HG02884 (cell line): Measurements from ENCODE around the gene LINS1.
"Not testable (repeated sequence)": the region's sequence is repeated elsewhere in the genome, so short reads cannot be mapped to it uniquely, and the experiment has no call there.

Source experiments
- ATAC-seq: cut with Tn5 transposase; IDR thresholded peaks from one replicate; pipeline ENCODE4 v1.9.1; 2021; ENCODE audit warnings: mild to moderate bottlenecking, moderate library complexity; ENCODE audit not compliant: unreplicated experiment

The LINS1 gene

DNA sequence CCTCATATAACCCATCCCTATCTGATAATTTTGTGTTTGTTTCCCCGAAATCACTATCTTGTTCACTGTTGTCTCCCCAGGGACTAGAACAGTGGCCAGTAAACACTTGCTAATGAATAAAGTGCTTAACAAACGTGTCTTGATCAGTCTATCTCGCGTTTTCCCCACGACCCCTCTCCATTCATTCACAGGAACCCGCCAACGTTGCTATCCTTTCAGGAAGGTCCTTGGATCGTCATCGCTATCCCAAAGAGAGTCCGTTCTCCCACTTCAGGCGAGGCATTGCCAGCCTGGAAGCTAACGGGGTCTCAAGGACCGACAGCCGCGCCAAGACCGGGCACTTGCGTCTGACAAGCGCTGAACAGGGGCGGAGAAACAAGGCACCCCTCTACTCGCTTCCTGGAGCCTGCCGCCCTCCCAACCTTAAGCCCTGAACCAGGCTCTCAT, 344 bp downstream of the LINS1 start:
- peak; percentile 6 for ATAC-seq

DNA sequence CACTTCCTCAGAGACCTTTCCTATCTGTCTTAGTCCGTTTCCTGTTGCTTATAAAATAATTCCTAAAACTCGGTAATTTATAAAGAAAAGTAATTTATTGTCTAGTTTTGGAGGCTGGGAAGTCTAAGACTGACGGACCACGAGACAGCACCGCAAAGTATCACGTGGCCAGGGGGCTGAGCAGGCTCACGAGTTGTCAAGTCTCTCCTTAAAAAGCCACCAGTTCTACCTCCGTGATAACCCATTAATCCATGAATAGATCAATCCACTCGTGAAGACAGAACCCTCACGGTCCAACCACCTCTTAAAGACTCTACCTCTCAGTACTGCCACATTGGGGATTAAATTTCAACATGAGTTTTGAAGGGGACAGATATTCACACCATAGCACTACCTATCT, 821 bp downstream of the LINS1 start:
- ATAC-seq, result no peak

DNA sequence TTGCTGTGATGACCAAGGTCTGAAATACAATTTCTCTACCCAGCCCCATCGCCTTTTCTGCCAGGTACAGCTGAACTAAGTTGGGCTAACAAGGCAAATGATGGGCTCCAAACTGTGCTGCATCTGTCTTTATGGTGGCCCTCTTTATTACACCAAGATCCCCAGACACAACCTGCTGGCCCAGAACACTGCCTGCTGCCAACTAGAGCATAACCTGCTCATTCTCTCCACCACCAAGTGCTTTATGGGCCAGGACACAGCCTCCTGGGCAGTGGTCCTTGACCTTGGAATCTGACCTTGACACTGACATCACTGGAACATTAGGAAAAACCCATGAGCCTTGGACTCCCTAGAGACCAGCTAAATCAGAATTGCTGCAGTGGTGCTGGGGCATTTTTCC, 3.3 kb downstream of the LINS1 start:
- ATAC-seq, result no peak

DNA sequence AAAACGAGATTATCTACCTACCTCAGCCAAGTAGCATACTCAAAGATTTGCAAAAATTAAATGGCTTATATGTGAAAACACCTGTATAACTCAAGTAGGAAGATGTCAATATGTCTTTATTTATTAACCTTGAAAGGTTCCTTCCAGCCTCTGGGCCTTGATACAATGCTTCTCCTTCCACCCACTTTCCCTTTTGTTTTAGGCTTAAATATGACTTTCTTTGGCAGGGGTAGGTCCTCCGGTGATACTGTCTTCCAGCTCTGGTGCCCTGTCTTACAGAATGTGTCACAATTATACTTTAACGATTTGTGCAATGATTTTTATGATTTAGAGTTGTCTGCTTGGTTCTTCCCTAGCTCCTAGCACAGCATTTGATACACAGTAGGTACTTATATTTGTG, 4.1 kb downstream of the LINS1 start:
- no peak for ATAC-seq

DNA sequence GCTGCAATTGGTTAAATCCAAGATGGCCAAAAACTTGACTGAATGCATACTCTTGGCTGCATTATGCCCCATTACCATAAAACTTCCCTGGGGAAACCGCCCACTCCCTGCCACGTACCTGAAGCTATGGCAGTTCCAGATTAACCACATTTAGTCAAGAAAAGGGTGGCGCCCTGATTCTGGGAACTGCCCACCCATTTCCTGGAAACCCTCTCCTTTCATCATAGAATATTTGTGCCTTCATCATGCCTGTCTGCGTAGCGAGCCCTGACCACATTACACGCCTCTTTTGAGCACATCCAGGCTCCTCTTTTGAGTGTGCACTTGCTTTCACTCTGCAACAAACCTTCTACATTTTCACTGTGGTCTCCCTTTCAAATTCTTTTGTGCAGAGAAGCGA, 5.2 kb downstream of the LINS1 start:
- ATAC-seq, result peak; percentile 80

DNA sequence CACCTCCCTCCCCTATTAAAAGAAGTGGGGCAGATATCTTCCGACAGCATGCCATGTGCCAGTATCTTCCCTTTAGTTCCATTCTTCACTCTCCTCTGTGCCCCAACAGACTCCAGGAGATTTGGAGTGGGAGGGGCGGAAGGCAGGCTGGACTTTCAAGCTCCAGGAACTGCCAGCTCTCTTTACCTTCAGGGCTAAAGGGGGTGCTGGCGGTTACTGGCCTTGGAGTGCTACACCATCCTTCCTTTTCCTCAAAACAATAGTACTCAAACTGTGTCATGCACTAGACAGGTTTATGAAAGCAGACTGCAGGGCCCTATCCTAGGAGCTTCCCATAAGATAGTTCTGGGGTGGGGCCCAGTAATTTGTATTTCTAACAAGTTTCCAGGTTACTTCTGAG, 6.0 kb downstream of the LINS1 start:
- ATAC-seq, result no peak

DNA sequence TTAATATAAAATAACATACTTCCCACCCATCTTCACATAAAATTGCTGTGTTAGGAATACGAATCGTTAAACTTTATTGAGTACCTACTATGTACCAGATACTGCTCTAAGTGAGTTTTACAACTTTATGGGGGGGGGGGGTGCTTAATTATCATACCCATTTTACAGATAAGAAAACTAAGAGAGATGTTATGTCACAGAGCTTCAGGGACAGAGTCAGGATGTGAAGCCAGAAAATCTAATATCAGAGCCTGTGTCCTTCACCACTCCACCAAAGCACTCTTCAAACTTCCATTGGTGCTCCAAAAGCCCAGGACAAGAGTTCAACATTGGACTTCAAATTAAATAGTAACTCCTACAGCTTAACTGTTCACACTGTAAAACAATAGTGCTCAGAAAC, 8.6 kb downstream of the LINS1 start:
- ATAC-seq, result no peak

DNA sequence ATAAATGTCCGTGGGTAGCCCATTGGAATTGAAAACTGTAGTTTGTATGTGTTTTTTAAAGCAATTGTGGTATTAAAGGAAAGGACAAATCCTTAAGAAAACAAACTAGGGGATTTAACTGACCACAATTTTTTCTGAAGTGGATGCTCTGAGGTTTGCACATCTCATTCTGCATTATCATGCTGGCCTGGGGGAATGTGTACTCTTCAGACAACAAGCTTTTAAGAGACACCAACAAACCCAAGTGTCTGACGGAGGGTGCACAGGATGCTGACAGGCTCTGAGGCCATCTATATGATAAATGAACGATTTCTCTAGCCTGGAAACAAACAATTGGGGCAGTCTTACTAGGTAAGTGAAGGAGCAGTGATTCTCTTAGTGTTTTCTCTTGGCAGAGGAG, 9.1 kb downstream of the LINS1 start:
- no peak for ATAC-seq

DNA sequence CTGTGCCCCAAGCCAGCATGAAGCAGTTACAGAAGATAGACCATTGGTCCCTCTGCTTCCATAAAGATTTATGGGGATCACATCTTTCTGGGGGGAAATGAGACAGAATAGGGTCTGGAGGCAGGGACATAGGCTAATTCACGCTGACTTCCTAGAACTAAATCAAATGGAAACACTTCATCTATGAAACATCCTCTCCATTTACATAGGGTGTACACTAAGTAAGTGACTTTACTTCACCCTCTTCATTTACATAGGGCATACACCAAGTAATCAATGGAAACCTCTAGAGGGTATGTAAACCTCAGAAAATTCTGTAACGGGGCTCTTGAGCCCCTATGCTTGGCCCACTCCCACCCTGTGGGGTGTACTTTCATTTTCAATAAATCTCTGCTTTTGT, 10.1 kb downstream of the LINS1 start:
- no peak for ATAC-seq

DNA sequence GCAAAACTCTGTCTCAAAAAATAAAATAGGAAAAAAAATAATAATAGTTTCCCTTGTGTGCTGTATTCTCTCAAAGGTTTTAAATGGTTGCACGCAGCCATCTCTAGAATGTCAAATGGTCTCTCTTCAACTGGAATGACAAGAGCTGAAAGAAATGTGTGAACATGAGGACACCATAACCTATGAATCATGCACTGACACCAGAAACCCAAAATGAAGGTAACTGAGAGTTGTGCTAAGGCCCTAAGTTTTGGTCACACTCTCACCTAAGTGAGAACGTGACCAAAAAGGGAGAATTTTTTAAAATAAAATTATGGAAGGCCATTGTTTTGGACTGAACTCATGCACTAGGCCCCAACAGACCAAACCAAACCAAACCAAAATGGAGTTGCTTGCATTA, 10.8 kb downstream of the LINS1 start:
- ATAC-seq, result not testable (repeated sequence)

DNA sequence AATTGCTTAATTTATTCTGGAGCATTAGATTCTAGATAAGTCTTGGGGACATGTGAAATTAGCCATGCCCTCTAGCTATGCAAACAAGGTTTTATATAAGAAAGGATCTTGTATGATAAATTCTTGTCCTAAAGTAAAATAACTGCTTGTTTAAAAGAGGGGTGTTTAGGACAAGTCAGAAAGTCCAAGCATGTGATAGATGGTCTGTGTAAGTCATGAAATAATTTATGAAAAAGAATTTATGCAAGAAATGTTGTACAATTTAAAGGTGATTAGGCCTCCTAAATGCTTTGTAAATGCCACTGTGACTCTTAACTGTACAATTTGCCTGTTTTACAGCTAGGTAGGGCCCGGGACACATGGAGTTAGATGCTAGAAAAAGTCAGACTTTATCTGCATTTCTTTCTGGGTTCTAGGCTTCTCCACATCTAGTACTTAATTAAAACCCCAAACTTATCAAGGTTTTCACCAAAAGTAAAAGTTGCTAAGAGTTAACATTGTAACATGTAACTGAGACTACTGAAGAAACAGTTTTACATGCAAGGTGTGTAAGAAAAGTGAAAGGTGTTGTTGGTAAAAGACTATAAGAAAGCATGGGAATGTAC, 13.2 kb downstream of the LINS1 start:
- ATAC-seq, result no peak

DNA sequence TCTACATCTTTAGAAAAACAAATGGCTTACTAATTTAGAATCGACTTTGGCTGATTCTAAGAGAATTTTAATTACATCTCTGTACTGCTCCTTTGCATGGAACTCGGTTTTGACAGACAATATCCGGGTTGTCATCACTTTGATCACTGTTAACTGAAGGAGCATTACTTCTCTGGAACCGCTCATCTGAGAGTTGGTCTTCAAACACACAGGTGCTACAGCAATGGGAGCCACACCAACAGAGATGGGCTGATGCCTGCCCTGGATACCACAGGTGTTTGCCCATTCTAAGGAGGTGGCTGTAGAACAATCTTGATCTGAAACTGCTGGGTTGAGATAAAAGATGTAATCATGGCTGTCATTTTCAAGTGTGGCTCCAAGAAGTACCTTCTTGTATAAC, 21.6 kb downstream of the LINS1 start:
- no peak for ATAC-seq

DNA sequence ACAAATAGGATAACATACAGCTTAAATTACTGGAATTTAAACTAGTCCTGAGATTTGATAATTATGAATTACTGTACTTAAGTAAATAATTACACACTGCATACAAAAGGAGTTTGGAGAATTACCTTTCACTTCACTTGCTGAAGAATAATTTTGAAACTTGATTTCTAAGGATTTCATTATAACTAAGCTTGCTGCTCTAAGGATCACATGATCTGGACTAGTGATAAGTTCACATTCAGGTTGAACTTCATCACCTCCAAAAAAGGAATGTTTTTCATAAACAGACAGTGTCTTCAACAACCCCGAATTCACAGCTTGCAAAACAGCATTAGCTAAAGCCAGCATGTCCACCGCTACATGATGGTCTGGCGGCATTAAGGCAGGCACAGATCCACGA, 28.5 kb downstream of the LINS1 start:
- ATAC-seq, result no peak

DNA sequence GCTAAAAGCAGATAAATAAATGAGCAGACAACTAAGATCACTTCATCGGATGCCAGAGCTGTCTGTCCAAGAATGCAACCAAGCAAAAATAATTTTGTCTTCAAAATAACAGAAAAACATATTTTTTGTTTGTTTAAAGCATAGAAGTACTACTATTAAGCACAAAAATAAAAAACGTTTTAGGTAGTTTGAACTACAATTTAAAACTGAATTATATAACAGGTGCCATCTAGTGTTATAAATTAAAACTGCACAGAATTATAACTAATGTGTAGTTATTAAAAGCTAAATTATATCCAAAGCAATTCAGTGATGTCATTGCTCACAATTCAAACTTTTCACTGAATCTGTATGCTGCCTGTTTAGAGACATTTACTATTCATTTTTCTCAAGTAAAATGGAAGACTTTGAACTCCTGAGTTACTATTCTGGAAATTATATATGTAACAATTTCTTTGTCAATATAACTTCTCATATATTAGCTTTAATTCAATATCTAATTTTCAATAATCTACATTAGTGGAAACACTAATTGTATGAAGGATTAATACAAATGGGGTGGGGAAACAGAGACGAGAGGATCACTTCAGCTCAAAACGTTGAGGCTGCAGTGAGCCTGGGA, 29.5 kb downstream of the LINS1 start:
- no peak for ATAC-seq

DNA sequence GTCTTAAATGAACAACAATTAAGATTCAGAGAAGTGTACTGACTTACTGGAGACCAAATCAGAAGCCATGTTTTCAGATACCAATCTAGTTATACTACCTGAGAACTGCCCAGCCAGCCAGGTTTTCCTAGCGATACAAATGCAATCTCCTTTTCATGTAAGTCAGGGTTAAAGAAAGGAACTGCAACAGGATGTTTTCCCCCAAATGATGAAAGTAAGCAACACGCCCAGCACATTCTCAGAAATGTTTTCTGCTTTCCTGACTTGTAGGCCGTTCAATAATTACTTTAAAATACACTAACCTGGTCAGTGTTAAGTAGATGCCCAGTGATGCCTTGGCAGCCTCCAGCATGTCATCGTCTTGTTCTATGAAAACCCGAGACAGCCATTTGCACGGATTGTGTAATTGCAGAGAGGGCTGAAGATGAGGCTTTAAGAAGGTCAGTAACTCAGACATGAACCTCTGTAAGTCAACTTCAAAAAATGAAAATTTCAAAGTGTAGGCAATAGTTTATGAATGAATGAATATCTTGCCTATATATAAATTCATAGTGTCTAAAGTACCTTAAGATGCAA, 30.3 kb downstream of the LINS1 start:
- no peak for ATAC-seq

DNA sequence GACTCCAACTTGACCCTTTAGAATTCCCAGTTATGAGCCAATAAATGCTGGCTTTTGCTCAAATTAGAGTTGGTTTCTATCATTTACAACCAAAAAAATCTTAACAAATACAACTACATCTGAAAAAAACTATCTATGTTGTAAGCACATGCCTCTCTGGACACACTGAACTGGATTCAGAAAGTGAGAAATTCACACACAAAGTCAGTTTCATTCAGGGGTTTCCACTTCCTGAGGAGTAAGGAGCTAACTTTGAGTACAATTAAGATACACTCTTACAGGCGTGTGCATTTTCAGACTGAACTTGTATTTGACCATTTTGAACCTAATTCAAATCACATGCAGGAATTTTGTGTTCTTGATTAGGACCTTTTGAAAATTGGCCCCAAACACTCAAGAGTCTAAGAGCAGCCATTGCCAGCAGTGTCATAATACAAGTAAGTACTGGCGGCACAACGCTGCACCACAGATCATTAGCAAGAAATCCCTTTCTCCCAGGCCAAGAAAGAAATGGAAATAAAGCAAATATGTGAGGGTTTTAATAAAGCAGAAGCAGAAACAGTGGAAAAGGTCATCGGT, 31.2 kb downstream of the LINS1 start:
- ATAC-seq, result peak; percentile 81

DNA sequence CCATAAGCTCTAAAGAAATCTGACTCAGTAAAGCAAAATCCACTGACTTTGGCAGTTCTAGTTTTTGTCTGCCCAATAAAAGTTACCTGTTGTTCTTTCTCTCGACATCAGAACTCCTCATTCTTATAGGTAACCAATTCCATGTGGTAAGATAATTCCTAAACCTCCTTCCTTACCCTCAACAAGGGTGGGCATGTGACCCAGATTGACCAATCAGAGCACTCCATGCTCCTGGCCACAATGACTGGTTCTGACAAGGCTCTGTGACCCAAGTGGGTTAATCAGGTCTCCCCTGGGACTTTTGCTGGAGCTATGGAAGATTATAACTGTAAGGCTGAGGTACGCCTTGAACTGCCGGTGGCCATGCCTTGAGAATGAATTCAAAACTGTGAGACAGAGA, 31.7 kb downstream of the LINS1 start:
- peak; percentile 9 for ATAC-seq

DNA sequence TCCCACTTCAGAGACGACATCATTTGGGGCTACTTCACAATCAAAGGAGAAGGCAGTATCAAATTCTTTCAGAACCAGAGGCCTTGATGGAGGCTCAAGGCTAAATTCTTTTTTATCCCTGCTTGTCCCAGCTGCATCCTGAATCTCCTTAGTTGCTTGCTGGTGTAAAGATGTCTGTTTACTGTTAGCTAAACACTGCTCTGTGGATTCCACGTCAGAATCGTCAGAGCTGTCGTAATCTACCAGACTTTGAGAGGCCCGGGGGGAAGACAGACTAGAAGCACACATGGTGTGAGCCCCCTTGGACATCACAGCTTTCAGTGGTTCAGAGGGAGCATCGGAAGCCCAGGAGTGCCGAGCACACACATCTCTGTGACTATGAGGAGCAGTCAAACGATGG, 32.6 kb downstream of the LINS1 start:
- no peak for ATAC-seq

DNA sequence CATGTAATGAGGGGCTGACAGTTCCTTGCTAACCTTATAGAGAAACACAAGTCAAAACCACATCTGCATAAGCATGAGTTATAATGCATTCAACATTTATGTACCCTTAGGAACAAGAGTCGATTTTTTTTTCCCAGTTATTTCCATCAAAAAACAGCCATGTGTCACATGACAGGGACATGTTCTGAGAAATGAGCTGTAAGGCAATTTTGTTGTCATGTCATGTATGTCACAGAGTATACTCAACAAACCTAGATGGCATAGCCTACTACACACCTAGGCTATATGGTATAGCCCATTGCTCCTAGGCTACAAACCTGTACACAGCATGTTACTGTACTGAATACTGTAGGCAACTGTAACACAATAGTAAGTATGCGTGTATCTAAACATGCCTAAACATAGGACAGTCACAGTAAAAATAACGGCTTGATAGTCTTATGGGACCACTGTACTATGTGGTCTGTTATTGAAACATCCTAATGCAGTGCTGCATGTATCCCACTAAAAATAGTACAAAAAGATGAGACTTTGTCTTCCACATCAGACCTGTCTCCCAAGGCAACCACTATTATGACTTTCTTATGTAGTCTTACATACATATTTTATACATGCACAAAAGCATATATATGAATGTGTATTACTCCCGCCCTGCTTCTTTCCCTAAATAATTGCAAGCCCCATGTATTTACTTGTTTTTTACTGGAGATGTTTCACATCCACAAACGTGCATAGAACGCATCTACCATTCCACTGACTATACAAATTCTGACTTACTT, 34.9 kb downstream of the LINS1 start:
- no peak for ATAC-seq

DNA sequence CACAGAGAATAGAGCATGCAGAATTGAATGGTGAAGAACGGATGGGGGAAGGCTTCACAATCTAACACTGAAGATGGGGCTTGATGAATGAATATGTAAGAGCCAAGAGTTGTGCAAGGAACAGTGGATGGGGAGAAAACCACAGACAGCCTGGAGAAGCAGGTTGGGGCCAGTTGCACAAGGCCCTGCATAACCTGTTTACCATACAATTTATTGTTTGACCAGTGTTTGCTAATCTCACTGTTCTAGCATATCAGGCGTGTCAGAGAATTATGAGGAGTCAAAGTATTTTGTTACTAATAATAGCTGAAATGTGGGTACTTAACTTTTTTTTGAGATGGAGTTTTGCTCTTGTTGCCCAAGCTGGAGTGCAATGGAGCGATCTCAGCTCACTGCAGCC, 36.4 kb downstream of the LINS1 start:
- ATAC-seq, result no peak

DNA sequence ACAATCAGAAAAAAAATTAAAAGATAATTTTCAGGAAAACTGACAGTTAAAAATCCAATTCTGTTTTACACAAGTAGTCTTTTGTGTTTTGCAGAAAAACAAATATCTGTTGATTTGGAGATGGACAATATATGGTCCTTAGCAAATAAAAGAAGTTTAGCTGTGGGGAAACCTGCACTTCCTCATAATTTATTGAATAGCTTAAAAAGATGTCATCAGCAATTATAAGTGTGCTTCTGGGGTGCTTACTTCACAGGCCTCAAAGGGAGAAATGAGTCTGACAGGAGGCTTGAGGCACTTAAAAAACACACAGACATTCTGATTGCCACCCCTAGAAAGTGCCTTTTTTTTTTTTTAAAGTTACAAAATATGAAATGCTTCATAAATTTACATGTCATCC, 41.7 kb downstream of the LINS1 start:
- no peak for ATAC-seq

DNA sequence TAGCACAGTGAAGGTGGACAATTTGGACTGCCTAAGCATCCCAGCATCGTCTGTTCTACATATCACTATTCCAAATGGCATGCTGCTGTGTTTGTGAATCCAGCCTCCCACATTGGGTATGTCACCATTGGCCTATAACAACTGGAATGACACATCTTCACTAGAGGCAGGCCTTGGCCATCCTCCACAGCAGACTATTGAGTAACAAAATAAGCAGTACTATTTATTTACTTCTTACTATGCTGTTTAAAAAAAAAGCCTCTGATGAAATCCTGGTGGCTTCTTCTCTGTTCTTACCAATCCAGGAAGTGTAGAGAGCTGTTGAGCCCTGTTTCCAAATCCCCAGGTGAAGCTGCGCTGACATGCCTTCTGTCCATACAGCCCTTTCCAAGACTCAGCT, 42.7 kb downstream of the LINS1 start:
- ATAC-seq, result no peak
